Measurements from ENCODE around the gene ARID1B.

Gene ARID1B

GRCh38 chr6:157203312-157203744 is 426.1 kb downstream of the ARID1B start:
- DNase-seq = no peak

- DNase-seq = no peak
These were observed 426.6 kb downstream of the ARID1B start for GRCh38 chr6:157203764-157204163.

- DNase-seq = no peak
These were observed 428.5 kb downstream of the ARID1B start for GRCh38 chr6:157205473-157206358.

GRCh38 chr6:157206359-157206815 is 429.2 kb downstream of the ARID1B start:
- no peak for DNase-seq

- DNase-seq = no peak
These were observed 430.4 kb downstream of the ARID1B start for GRCh38 chr6:157207521-157208076.

- no peak for DNase-seq
These were observed 432.8 kb downstream of the ARID1B start for GRCh38 chr6:157209865-157210530.

- DNase-seq = no peak
These were observed 433.8 kb downstream of the ARID1B start for GRCh38 chr6:157210954-157211353.

GRCh38 chr6:157211603-157212455 is 434.7 kb downstream of the ARID1B start:
- no peak for DNase-seq

GRCh38 chr6:157213426-157213825 is 436.2 kb downstream of the ARID1B start:
- DNase-seq = no peak

- DNase-seq = no peak
These were observed 436.9 kb downstream of the ARID1B start for GRCh38 chr6:157213907-157214565.

- DNase-seq = no peak
These were observed 438.5 kb downstream of the ARID1B start for GRCh38 chr6:157215717-157216116.

GRCh38 chr6:157216570-157216969 is 439.4 kb downstream of the ARID1B start:
- DNase-seq = no peak

GRCh38 chr6:157217198-157217893 is 440.2 kb downstream of the ARID1B start:
- DNase-seq = no peak

GRCh38 chr6:157217894-157218370 is 440.8 kb downstream of the ARID1B start:
- no peak for DNase-seq

- DNase-seq = no peak
These were observed 441.4 kb downstream of the ARID1B start for GRCh38 chr6:157218371-157219198.

GRCh38 chr6:157219201-157220200 is 442.3 kb downstream of the ARID1B start:
- peak; percentile 1 for DNase-seq

- DNase-seq = peak; percentile 22
These were observed 443.3 kb downstream of the ARID1B start for GRCh38 chr6:157220485-157220884.

GRCh38 chr6:157221049-157221816 is 444.1 kb downstream of the ARID1B start:
- DNase-seq = peak; percentile 90
